GM12801 (cell line): Measurements from ENCODE around the gene LRRTM1.

ENCODE experiments used
- CTCF ChIP-seq: IDR thresholded peaks from one replicate; pipeline ENCODE4 v1.5.1; 2011; ENCODE audit warnings: control low read depth; ENCODE audit not compliant: insufficient read length; ENCODE audit errors: extremely low read depth

The LRRTM1 gene

GRCh38 chr2:80302001-80302313, 2.6 kb downstream of the LRRTM1 start:
- no peak for TF ChIP-seq CTCF

- TF ChIP-seq CTCF = no peak
Measured at GRCh38 chr2:80300954-80301353, 3.6 kb downstream of the LRRTM1 start.

- TF ChIP-seq CTCF = no peak
Measured at GRCh38 chr2:80300346-80300745, 4.2 kb downstream of the LRRTM1 start.

GRCh38 chr2:80299661-80300060, 4.9 kb downstream of the LRRTM1 start:
- no peak for TF ChIP-seq CTCF

- no peak for TF ChIP-seq CTCF
Measured at GRCh38 chr2:80298954-80299353, 5.6 kb downstream of the LRRTM1 start.

- no peak for TF ChIP-seq CTCF
Measured at GRCh38 chr2:80293039-80293438, 11.5 kb downstream of the LRRTM1 start.

- TF ChIP-seq CTCF = no peak
Measured at GRCh38 chr2:80292474-80292873, 12.1 kb downstream of the LRRTM1 start.

- no peak for TF ChIP-seq CTCF
Measured at GRCh38 chr2:80291656-80292055, 12.9 kb downstream of the LRRTM1 start.
